Panc1 (cell line): ENCODE measurements around the gene GRN. TPM values are rescaled to one million over a fixed set of nuclear protein-coding genes. Genes with fewer than 3 reads are reported as not detected.

Experiments used
- ATAC-seq: fragments of 200-7000 bp; cut with Tn5 transposase; 2 replicates; pipeline ENCODE4 v1.9.1; 2020; ENCODE audit warnings: mild to moderate bottlenecking, moderate library complexity
- BruUV-seq: library from RNA; stranded (reverse); fragments of 400-500 nt; replicated peaks from 2 replicates; lab custom pipeline; 2021; lab: Mats Ljungman, UMichigan
- CTCF ChIA-PET: fragments of 300-600 bp; sonication (Branson Sonifier 250); formaldehyde crosslinking; loops from one replicate; lab custom pipeline; 2022; ENCODE audit warnings: antibody characterized with exemption; lab: Charles Lee
- POLR2A ChIA-PET: fragments of 300-600 bp; sonication (Branson Sonifier 250); formaldehyde crosslinking; loops from one replicate; lab custom pipeline; 2022; ENCODE audit warnings: antibody characterized with exemption; lab: Charles Lee
- DNase-seq: peaks from one replicate; pipeline ENCODE4 v3.0.0-alpha.2; 2010; ENCODE audit warnings: low read depth, low spot score
- H3K27ac ChIP-seq: 2 replicates; pipeline ENCODE4 v1.5.1; 2011; ENCODE audit warnings: mild to moderate bottlenecking, low read length, inconsistent platforms
- H3K27me3 ChIP-seq: fragments of 200-500 bp; sonication (Bioruptor generic); 2 replicates; pipeline ENCODE4 v1.6.0; 2014; ENCODE audit warnings: low read length, inconsistent platforms; ENCODE audit not compliant: control insufficient read depth, insufficient read depth
- H3K36me3 ChIP-seq: fragments of 200-500 bp; sonication (Bioruptor generic); 2 replicates; pipeline ENCODE4 v1.5.1; 2014; ENCODE audit warnings: inconsistent platforms, mild to moderate bottlenecking, low read length, moderate library complexity; ENCODE audit not compliant: control insufficient read depth, insufficient read depth
- H3K4me1 ChIP-seq: 2 replicates; pipeline ENCODE4 v1.5.1; 2011; ENCODE audit warnings: inconsistent platforms, mild to moderate bottlenecking, low read length, moderate library complexity; ENCODE audit not compliant: control insufficient read depth, insufficient read depth
- H3K4me3 ChIP-seq, 2 experiments: 2 replicates each; pipeline ENCODE4 v1.5.1; 2011 to 2012; ENCODE audit warnings: low read depth in 2 of 2, low read length in 2 of 2, mild to moderate bottlenecking in 2 of 2, inconsistent platforms in 1 of 2, moderate library complexity in 1 of 2
- H3K9me3 ChIP-seq: fragments of 200-500 bp; sonication (Bioruptor generic); 2 replicates; pipeline ENCODE4 v1.5.1; 2014; ENCODE audit warnings: low read depth, mild to moderate bottlenecking, inconsistent platforms, low read length, moderate library complexity; ENCODE audit not compliant: control insufficient read depth, insufficient read depth
- POLR2AphosphoS5 ChIP-seq: IDR thresholded peaks from 2 replicates; pipeline ENCODE4 v1.6.1; 2012; ENCODE audit warnings: mild to moderate bottlenecking, low read depth, low read length, moderate library complexity
- SIN3A ChIP-seq: IDR thresholded peaks from 2 replicates; pipeline ENCODE4 v1.6.1; 2012; ENCODE audit warnings: low read depth, mild to moderate bottlenecking, low read length, moderate library complexity, borderline replicate concordance; ENCODE audit not compliant: insufficient read depth
- TCF7L2 ChIP-seq: IDR thresholded peaks from 2 replicates; pipeline ENCODE4 v1.6.1; 2011; ENCODE audit warnings: mild to moderate bottlenecking, low read depth, low read length, inconsistent platforms
- in situ Hi-C: cut with HindIII; loops from 2 replicates; pipeline ENCODE4 v1.10.0; 2016; ENCODE audit warnings: low sequenced_read_pairs, low pct_unique_long_range_greater_than_20kb
- intact Hi-C: fragments of 100-400 bp; cut with micrococcal nuclease; formaldehyde crosslinking; loops from one replicate; pipeline ENCODE4 v1.10.0; 2022; ENCODE audit not compliant: unreplicated experiment
- total RNA-seq: library from RNA; stranded (reverse); gene quantifications from one replicate; pipeline ENCODE4 v1.2.1, GENCODE V29; 2021; ENCODE audit not compliant: unreplicated experiment
- TF ChIP-seq, protein P1 (sequence below), 2 experiments: IDR thresholded peaks; 2 replicates each; pipeline ENCODE4 v1.6.1; 2011 to 2012; ENCODE audit warnings: low read depth in 2 of 2, control low read depth in 1 of 2, low read length in 1 of 2, mild to moderate bottlenecking in 1 of 2, moderate library complexity in 1 of 2; ENCODE audit not compliant: insufficient read depth in 1 of 2
- TF ChIP-seq, protein P2 (sequence below): fragments of 450-650 bp; IDR thresholded peaks from 2 replicates; pipeline ENCODE4 v1.5.1; 2017; ENCODE audit warnings: mild to moderate bottlenecking

Gene GRN
- total RNA-seq, 1 experiment from 2014 or later, result 304 TPM

GRCh38 chr17:44359006-44359405, 13.9 kb downstream of the GRN start:
- Histone ChIP-seq H3K4me1 (peaks cover 6% of the 10 kb centered on the region; the same call in 1 of the 2 replicates), H3K27ac (no peak overlapping the region), H3K36me3 (no peaks in the 10 kb centered on the region), H3K9me3 (no peaks in the 10 kb centered on the region), H3K4me3 (no peak overlapping the region), H3K27me3 (no peaks in the 10 kb centered on the region)
- ATAC-seq (no peak), DNase-seq (no peak)
- ChIA-PET POLR2A (no interaction called here), CTCF (interaction anchor here (0.6 kb wide), 1 partner anchor 214 kb away, joined by 3 read pairs; no protein-coding TSS in a partner anchor)
- intact Hi-C loops, result no loop called here
- TF ChIP-seq, protein P1, sequence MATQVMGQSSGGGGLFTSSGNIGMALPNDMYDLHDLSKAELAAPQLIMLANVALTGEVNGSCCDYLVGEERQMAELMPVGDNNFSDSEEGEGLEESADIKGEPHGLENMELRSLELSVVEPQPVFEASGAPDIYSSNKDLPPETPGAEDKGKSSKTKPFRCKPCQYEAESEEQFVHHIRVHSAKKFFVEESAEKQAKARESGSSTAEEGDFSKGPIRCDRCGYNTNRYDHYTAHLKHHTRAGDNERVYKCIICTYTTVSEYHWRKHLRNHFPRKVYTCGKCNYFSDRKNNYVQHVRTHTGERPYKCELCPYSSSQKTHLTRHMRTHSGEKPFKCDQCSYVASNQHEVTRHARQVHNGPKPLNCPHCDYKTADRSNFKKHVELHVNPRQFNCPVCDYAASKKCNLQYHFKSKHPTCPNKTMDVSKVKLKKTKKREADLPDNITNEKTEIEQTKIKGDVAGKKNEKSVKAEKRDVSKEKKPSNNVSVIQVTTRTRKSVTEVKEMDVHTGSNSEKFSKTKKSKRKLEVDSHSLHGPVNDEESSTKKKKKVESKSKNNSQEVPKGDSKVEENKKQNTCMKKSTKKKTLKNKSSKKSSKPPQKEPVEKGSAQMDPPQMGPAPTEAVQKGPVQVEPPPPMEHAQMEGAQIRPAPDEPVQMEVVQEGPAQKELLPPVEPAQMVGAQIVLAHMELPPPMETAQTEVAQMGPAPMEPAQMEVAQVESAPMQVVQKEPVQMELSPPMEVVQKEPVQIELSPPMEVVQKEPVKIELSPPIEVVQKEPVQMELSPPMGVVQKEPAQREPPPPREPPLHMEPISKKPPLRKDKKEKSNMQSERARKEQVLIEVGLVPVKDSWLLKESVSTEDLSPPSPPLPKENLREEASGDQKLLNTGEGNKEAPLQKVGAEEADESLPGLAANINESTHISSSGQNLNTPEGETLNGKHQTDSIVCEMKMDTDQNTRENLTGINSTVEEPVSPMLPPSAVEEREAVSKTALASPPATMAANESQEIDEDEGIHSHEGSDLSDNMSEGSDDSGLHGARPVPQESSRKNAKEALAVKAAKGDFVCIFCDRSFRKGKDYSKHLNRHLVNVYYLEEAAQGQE (IDR thresholded peaks at IDR 0.05; ENCODE audit: insufficient read depth in 1 of 2, low read depth in 2 of 2, low read length in 1 of 2), result no peak
- TF ChIP-seq POLR2AphosphoS5 (no peak), TCF7L2 (no peak)
- TF ChIP-seq, protein P2, sequence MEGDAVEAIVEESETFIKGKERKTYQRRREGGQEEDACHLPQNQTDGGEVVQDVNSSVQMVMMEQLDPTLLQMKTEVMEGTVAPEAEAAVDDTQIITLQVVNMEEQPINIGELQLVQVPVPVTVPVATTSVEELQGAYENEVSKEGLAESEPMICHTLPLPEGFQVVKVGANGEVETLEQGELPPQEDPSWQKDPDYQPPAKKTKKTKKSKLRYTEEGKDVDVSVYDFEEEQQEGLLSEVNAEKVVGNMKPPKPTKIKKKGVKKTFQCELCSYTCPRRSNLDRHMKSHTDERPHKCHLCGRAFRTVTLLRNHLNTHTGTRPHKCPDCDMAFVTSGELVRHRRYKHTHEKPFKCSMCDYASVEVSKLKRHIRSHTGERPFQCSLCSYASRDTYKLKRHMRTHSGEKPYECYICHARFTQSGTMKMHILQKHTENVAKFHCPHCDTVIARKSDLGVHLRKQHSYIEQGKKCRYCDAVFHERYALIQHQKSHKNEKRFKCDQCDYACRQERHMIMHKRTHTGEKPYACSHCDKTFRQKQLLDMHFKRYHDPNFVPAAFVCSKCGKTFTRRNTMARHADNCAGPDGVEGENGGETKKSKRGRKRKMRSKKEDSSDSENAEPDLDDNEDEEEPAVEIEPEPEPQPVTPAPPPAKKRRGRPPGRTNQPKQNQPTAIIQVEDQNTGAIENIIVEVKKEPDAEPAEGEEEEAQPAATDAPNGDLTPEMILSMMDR, result no peak
- in situ Hi-C loops, result no loop called here
- no TSS peak for BruUV-seq

DNA sequence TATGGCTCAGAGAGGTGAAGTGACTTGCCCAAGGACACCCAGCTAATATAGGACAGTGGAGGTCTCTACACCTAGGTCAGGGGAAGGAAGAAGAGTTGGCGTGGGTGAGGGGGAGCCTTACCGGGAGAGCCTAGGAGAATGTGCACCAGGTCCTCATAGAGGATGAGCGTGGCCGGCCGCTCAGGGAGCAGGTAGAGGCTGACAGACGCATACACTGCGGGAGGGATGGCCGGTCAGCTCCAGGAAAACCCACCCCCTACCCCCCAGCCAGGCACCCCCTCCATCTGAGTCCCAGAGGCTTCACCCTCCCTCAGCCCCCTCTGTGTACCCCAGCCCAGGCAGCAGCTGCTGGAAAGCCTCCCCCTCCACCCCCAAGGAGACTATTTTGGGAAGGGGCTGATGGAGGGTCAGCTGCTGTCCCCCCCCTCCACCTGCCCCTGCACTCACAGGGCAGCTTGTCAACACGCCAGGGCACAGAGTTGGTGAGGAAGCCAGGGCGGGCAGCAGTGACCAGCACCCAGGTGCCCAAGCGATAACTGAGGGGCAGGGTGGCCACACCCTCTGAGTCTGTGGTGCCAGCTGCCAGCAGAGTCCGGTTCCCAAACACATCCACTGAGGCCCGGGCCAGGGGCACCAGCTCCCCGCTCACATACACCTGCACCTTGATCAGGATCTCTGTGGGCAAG, 14.5 kb downstream of the GRN start:
- ChIA-PET CTCF (interaction anchor here (0.6 to 0.9 kb wide), 2 partner anchors 125 to 214 kb away, joined by 3 read pairs; no protein-coding TSS in a partner anchor), POLR2A (no interaction called here)
- Histone ChIP-seq H3K9me3 (no peaks in the 10 kb centered on the region), H3K27ac (no peak overlapping the region), H3K4me3 (no peak overlapping the region), H3K36me3 (no peaks in the 10 kb centered on the region), H3K4me1 (peaks cover 6% of the 10 kb centered on the region; the same call in 1 of the 2 replicates), H3K27me3 (no peaks in the 10 kb centered on the region)
- TF ChIP-seq TCF7L2, result no peak
- no peak for TF ChIP-seq SIN3A
- TF ChIP-seq, protein P1 (IDR thresholded peaks at IDR 0.05; ENCODE audit: insufficient read depth in 1 of 2, low read depth in 2 of 2, low read length in 1 of 2), result no peak
- no peak for TF ChIP-seq POLR2AphosphoS5
- TF ChIP-seq, protein P2, result no peak
- in situ Hi-C loops, result no loop called here
- ATAC-seq (no peak), DNase-seq (no peak)
- intact Hi-C loops, result no loop called here
- BruUV-seq, result no TSS peak
